HG03520 (cell line): Measurements from ENCODE around the gene LMF2.
A peak's percentile ranks its signal among the peaks of the same experiment; 100 is the strongest.
"Not testable (repeated sequence)": the region's sequence is repeated elsewhere in the genome, so short reads cannot be mapped to it uniquely, and the experiment has no call there.

ENCODE experiments used
- ATAC-seq: cut with Tn5 transposase; IDR thresholded peaks from one replicate; pipeline ENCODE4 v1.9.1; 2021; ENCODE audit warnings: mild to moderate bottlenecking, moderate library complexity; ENCODE audit not compliant: unreplicated experiment

LMF2 gene, protein sequence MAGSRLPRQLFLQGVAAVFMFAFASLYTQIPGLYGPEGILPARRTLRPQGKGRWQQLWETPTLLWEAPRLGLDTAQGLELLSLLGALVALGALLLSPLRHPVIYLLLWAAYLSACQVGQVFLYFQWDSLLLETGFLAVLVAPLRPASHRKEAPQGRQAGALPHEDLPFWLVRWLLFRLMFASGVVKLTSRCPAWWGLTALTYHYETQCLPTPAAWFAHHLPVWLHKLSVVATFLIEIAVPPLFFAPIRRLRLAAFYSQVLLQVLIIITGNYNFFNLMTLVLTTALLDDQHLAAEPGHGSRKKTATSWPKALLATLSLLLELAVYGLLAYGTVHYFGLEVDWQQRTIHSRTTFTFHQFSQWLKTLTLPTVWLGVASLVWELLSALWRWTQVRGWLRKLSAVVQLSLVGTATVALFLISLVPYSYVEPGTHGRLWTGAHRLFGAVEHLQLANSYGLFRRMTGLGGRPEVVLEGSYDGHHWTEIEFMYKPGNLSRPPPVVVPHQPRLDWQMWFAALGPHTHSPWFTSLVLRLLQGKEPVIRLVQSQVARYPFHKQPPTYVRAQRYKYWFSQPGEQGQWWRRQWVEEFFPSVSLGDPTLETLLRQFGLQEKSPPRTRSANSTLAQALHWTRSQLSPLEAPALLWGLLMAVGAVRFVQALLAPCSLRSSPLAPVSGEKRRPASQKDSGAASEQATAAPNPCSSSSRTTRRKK

DNA sequence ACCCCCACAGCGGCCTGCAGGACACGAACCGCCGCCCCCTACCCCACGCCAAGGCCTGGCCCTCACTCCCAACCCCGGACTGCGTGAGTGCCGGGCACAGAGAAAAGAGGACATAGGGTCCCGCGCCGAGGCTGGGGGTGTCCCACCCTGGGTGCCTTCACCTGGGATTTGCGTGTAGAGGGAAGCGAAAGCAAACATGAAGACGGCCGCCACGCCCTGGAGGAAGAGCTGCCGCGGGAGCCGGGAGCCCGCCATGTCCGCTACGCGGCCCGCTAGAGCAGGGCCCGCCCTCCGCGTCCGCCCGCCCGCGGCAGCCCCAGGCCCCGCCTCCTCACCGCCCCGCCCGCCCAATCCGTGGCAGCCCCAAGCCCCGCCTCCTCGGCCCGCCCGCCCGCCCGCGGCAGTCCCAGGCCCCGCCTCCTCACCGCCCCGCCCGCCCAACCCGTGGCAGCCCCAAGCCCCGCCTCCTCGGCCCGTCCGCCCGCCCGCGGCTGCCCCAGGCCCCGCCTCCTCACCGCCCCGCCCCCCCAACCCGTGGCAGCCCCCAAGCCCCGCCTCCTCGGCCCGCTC, at the start of gene LMF2:
TSS of gene LMF2 (minus strand) at position 282 of the 570 bp plus-strand sequence. CDS start at position 255, 27 bp downstream.
- ATAC-seq = peak; percentile 41

DNA sequence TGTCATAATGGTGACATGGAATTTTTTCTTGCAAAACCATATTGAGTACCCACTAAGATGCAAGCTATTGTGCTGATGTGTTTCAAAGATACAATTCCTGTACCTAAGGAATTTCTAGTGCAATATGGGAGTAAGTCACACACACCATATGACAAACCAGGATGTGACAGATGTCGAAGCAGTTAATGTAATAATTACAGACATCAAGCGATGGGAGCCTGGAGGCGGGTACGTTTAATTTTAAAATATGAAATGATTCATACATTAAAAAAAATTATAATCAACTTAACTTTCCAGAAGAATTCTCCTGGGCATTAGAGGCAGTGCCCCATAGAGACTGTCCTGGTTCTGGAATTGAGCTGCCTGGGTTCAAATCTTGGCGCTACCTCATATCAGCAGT, 49.2 kb upstream of the LMF2 start:
- no peak for ATAC-seq

DNA sequence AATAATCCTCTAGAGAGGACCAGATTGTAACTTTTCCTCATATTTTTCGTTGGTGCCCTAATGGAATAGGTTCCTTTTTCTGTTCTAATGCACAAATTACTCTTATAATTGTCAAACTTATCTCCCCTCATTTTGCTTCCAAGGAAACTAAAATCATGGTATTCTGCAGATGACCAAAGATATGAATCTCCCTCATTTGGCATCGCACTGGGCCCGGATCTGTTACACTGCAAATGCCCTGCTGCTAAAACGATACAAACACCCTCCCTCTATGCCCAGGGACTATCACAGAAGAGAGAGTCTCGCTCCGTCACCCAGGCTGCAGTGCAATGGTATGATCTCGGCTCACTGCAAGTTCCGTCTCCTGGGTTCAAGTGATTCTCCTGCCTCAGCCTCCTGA, 45.8 kb upstream of the LMF2 start:
- no peak for ATAC-seq

DNA sequence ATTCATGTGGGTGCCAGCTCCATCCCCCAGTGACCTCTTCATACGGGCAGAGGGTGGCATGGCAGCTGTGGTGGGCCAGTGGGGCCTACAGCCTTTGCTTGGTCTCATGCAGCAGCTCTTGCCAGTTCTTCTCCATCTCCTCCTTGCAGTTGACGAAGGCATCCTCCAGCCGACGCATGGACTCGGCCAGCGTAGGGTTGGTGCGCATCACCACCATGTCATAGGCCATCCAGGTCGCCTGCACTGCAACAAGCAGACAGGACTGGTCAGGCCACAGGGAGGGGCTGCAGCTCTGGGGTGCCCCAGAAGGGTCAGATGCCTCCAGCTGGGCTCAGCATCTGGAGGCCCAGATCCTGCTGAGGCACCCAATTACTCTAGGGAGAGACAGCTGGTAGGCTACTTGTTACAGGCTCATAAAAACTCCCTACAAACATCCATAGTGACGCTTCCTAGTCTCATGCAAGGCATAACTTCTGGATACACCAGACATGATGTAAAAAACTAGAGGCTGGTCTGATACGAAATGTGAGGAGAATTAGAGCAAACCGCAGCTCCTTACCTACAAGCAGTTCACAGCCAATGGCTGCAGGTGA, 43.8 kb upstream of the LMF2 start:
- no peak for ATAC-seq

DNA sequence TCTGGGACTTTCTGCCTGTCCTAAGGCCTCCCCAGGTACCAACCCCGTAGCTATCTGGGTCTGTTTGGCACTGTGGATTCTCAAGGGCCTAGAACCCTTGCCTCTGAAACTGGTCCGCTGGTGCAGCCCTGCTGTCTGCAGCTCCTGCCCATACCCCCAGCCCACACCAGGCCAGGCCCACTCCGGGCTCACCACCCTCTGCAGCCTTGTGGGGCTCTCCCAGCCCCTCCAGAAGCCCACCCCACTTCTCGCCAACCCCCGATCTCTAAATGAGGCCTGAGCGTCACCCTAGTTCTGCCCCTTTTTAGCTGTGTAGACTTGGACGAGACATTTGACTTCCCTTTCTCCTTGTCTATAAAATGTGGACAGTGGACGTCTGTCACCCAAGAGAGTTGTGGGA, 42.9 kb upstream of the LMF2 start:
- no peak for ATAC-seq

DNA sequence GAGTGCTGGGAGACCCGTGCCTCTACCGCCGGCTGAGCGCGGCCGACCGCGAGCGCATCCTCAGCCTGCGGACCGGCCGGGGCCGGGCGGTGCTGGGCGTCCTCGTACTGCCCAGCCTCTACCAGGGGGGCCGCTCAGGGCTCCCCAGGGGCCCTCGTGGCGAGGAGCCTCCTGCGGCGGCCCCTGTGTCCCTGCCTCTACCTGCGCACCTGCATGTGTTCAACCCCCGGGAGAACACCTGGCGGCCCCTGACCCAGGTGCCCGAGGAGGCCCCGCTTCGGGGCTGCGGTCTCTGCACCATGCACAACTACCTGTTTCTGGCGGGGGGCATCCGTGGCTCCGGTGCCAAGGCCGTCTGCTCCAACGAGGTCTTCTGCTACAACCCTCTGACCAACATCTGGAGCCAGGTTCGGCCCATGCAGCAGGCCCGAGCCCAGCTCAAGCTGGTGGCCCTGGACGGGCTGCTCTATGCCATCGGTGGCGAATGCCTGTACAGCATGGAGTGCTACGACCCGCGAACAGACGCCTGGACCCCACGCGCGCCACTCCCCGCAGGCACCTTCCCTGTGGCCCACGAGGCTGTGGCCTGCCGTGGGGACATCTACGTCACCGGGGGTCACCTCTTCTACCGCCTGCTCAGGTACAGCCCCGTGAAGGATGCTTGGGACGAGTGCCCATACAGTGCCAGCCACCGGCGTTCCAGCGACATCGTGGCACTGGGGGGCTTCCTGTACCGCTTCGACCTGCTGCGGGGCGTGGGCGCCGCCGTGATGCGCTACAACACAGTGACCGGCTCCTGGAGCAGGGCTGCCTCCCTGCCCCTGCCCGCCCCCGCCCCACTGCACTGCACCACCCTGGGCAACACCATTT, 41.7 kb upstream of the LMF2 start:
- no peak for ATAC-seq

DNA sequence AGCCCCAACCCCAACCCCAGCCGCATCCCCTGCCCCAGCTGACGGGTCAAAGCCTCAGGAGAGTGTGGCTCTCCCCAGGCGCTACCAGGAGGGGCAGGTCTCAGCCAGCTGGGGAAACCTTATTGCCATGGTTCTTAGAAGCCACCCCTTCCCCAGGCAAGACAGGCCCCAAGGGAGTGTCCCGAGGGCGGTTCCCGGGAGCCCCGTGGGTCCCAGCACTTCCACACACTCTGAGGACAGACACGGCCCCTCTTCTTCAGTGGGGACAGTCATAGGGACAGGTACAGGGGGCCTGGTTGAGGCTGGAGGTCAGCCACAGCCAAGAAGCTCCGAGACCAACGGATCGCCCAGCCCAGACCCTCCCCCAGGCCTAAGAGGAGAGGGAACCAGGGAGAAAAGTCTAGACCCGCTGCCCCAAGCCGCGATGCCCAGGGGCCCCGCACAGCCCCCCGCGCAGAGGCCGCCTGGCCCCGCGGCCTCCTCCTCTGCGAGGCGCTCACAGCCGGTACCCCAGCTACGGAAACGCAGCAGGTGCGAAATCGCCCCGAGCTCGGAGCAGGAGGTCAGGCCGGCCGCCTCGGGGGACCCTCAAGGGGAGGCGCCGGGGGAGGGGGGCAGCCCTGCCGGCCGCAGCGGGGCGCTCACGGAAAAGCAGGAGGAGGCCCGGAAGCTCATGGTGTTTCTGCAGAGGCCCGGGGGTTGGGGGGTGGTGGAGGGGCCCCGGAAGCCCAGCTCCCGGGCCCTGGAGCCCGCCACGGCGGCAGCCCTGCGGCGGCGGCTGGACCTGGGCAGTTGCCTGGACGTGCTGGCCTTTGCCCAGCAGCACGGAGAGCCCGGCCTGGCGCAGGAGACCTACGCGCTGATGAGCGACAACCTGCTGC, 40.8 kb upstream of the LMF2 start:
- no peak for ATAC-seq

DNA sequence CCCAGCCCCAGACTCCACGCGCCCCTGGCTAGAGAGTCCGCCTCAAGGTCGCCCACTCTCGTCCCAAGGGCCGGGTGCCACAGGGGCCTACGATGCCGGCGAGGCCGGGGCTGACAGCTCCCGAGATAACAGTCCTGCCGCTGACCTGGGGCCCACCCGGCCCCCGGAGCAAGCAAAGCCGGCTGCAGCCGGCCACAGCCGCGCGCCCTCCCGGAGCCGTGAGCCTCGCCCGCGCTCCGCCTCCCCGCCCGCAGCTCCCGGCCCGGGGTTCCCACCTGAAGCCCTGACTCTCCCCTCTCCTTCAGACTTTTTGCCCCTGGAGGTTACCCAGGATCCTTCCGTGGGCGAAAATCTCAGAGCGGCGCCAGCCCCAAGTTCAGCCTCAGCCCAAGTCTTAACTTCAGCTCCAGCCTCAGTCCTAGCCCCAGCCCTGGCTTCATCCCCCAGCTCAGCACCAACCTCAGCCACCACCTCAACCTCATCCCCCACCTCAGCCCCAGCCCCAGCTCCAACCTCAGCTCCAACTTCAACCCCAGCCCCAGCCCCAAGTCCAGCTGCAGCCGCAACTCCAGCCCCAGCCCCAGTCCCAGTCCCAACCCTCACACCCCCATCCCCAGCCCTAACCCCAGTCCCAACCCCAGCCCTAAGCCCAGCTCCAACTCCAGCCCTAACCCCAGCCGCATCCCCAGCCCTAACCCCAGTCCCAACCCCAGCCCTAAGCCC, 39.9 kb upstream of the LMF2 start:
- no peak for ATAC-seq

DNA sequence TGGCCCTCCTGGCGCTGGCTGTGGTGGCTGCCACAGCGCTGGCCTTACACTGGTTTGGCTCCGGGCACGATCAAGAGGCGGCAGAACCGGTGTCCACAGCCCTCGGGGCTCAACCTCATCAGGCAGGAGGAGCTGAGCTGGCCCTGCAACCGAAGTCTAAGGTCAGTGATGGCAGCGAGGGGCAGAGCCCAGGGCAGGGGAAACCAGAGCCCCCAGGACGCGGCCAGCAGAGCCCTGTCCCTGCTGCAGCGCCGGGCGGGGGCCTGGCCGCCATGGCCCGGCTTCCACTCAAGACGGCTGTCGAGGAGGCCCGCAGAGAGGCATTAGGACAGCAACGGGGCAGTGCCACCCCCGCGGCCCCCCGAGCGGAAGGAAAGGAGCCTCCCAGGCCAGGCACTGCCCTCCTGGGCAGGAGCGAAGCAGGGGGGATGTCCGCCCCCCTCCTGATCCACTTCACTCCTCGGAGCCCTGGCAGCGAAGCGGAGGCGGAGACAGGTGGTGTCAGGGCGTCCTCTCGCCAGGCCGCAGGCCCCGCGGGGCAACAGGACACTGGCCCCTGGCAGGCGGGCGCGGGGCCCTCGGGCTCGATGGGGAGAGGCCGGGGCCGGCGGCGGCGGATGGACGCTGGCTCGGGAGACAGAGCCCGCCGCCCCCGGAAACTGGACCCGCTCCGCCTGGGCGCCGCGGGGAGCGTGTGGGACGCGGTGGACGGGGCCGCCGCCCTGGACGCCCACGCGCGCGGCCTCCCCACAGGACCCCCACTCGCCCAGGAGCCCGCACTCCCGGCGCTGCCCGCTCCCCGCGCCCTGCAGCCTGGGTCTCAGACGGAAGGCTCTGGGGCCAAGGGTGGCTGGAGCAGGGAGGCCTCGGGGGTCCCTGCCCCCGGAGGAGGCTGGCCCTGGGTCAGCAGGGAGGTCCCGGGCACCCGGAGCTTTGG, 39.1 kb upstream of the LMF2 start:
- ATAC-seq = no peak

DNA sequence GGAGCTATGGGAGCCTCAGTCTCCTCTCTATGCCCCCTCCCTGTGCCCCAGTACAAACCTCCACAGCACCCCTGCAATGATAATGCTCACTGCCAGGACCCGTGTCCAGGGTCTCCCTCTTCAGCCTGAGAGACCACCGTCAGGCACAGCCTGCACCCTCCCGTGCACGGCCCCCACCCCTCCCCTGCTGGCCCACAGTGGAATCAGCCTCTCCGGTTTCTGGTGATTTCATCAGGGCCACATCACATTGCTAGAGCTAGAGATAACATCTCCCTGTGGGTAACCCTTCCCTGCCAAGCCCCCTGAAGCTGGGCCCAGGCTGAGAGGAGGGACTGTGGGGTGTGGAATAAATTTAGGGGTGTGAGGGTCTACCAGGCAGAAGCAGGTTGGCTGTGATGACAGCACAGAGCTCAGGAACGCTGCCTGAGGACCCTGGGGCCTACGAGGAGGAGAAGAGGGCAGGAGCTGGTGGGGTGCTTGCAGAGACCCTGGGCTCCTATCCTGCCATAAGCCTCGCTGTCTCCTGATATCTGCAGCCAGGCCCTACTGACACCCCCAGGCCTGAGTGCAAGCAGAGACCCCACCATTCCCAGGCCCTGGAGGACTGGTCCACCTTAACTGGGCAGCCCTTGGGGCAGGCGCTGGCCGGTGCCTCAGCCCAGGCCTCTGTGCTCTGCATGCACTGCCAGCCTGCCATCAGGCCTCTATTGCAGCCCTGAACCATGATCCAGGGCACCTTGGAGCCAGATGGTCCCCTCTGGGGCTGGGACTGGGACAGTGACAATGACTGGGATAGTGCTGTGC, 38.2 kb upstream of the LMF2 start, which contains the start of gene KLHDC7B:
TSS of gene KLHDC7B (plus strand) at position 378 of the 804 bp plus-strand sequence. CDS start at position 723, 345 bp downstream.
- no peak for ATAC-seq

DNA sequence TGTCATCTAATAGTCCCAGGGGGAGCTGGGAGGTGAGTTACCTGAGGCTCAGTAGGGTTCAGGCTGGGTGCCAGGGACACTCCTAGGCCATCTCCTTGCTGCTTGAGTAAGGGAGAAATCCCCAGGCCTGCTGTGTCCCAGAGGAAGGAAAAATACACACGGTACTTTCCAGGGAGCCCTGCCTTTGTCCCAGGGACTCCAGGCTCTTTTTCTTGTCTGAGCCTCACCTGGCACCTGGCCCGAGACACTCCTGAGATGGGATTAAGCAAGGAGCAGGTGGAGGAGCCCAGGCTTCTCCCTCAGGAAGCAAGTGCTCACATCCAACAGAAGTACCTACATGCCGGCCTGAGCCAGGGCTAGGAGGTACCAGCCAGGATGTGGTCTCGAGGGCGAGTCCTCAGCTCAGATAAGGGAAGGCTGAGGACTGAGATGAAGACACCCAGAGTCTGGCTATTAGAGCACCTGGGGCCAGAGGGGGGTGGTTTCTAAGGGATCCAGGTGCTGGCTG, 37.3 kb upstream of the LMF2 start:
- no peak for ATAC-seq

DNA sequence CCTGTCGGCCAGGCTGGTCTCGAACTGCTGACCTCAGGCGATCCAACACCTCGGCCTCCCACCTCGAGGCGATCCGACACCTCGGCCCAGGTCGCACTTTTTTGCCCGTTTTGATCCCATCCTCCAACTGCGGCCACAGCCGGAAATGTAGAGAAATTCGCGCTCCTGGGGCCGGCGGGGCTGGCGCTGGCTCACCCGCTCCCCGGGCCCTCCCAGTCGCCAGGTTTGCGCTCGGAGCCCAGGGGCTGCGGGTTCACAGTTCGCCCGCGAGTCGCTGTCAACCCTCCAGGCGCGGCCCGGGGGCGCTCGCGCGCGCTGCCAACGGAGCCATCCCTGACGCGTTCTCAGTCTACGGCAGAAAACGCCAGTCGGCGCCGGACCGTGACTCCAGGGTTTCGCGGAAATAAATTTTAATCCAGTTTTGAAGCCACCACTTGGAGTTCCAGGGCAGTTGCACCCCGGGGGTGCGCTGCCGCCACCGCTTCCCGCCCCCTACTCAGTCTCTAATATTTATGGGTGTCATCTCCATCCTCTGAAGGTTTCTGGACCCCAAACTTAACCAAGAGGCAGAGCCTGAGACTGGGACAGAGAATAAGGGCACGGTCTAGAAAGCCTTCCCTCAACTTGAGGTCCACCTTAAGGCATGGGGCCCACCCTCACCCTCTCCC, 36.7 kb upstream of the LMF2 start:
- no peak for ATAC-seq

DNA sequence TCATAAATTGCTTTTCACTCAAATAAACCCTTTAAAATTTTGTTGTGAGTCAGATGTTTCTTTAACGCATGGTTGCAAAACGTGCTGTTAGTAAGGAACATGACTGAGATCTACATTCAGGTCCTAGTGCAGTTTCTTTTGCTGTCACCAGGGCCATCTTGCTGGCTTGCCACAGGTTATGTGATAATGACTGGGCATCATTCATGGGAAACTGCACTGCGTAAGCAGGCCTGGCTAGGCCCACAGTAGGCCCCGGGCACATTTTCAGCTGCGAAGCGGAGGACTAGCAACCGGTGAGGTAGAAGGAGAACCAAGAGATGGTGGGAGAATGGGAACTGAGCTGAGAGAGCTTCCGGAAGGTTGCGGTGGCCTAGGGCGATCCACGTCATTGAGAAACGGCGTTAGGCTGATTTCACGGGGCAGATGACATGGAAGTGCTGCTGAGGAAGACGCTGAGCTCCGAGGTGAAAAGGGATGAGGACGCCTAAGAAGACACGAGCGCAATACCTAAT, 35.0 kb upstream of the LMF2 start:
- ATAC-seq = no peak

DNA sequence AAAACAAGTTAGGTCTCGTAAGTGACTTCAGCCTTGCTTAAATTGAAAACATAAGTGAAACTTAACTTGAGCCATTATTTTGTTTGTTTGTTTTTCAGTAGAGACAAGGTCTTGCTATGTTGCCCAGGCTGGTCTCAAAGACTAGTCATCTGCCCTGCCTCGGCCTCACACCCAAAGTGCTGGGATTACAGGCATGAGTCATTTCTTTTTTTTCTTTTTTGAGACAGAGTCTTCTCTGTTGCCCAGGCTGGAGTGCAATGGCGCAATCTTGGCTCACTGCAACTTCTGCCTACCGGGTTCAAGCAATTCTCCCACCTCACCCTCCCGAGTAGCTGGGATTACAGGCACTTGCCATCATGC, 34.1 kb upstream of the LMF2 start:
- not testable (repeated sequence) for ATAC-seq

DNA sequence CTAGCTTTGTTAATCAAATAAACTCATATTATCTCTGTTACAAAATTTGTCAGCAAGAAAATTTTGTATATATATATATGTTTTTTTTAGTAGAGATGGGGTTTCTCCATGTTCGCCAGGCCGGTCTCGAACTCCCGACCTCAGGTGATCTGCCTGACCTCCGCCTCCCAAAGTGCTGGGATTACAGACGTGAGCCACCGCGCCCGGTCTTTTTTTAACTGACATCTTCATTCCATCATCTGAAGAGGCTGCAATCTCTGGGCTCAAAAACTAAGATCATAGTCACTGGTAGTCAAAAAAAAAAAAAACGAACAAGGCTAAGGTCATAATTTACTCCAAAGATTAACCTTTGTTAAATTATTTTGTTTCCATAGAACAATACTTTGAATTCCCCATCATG, 32.9 kb upstream of the LMF2 start:
- ATAC-seq = no peak

DNA sequence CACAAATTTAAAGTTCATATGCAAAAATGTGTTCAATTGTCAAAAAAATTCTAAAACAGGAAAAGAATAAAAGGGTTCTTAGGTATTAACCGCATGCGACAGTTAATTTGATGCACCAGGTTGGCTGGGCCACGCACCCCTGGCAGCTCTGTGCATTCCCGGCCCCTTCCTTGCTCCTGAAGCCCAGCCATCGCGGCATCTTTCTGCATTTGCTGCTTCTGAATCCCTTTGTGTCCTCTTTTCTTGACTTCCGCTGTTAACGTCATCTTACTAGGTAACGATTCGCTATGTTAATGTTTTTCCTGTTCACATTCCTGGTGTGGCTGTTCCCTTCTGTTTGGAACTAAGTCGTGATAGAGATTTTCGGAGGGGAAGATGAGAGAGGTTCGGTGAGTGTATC, 30.3 kb upstream of the LMF2 start:
- ATAC-seq = no peak
